WTC11 (cell line): ENCODE results near the gene COX14. TPM values are rescaled to one million over a fixed set of nuclear protein-coding genes. Genes with fewer than 3 reads are reported as not detected.

Experiments
- ATAC-seq: fragments of 200-7000 bp; cut with Tn5 transposase; 2 replicates; pipeline ENCODE4 v1.10.0; 2021; ENCODE audit warnings: mild to moderate bottlenecking, moderate library complexity
- Bru-seq: library from RNA; stranded (reverse); fragments of 400-500 nt; gene quantifications from one replicate; lab custom pipeline; 2021; lab: Mats Ljungman, UMichigan
- CTCF ChIA-PET: fragments of 300-600 bp; sonication (Branson Sonifier 250); formaldehyde crosslinking; loops from one replicate; lab custom pipeline; 2021; ENCODE audit warnings: antibody characterized with exemption; lab: Charles Lee
- POLR2A ChIA-PET: fragments of 350-600 bp; sonication (Branson Sonifier 250); formaldehyde crosslinking; loops from one replicate; lab custom pipeline; 2021; ENCODE audit warnings: antibody characterized with exemption; lab: Charles Lee
- DNase-seq: peaks from one replicate; pipeline ENCODE4 v3.0.0; 2021; ENCODE audit warnings: low spot score
- H3K27ac Mint-ChIP-seq: 2 replicates; pipeline ENCODE4 v1.8.0; 2021; ENCODE audit warnings: mixed read lengths
- H3K27me3 Mint-ChIP-seq: 2 replicates; pipeline ENCODE4 v1.8.0; 2021; ENCODE audit warnings: low read depth, mild to moderate bottlenecking, moderate library complexity, mixed read lengths
- H3K36me3 Mint-ChIP-seq: 2 replicates; pipeline ENCODE4 v1.8.0; 2021; ENCODE audit warnings: mixed read lengths
- H3K4me1 Mint-ChIP-seq: 2 replicates; pipeline ENCODE4 v1.8.0; 2022; ENCODE audit warnings: mixed read lengths
- H3K4me3 Mint-ChIP-seq: 2 replicates; pipeline ENCODE4 v1.8.0; 2021; ENCODE audit warnings: mild to moderate bottlenecking, moderate library complexity, mixed read lengths
- H3K9me3 Mint-ChIP-seq: 2 replicates; pipeline ENCODE4 v1.8.0; 2021; ENCODE audit warnings: mixed read lengths
- ELF4 ChIP-seq: sonication (generic); formaldehyde crosslinking; IDR thresholded peaks from 2 replicates; pipeline ENCODE4 v1.8.1; 2022; ENCODE audit warnings: low read depth, mild to moderate bottlenecking, moderate library complexity, missing genetic modification reagents
- FOXJ3 ChIP-seq: sonication (generic); formaldehyde crosslinking; IDR thresholded peaks from 2 replicates; pipeline ENCODE4 v1.9.0; 2021; ENCODE audit warnings: missing genetic modification reagents, mild to moderate bottlenecking, borderline replicate concordance
- FOXP1 ChIP-seq: sonication (generic); formaldehyde crosslinking; IDR thresholded peaks from 2 replicates; pipeline ENCODE4 v1.8.0; 2022; ENCODE audit warnings: missing genetic modification reagents, mild to moderate bottlenecking, moderate library complexity, borderline replicate concordance
- MYBL2 ChIP-seq: sonication (generic); formaldehyde crosslinking; IDR thresholded peaks from 2 replicates; pipeline ENCODE4 v1.8.1; 2023; ENCODE audit warnings: mild to moderate bottlenecking, moderate library complexity, missing genetic modification reagents
- NFATC4 ChIP-seq: fragments of 250-450 bp; sonication (Bioruptor Pico); IDR thresholded peaks from 2 replicates; pipeline ENCODE4 v1.9.0; 2021; ENCODE audit warnings: mild to moderate bottlenecking
- NR1H2 ChIP-seq: sonication (generic); formaldehyde crosslinking; IDR thresholded peaks from 2 replicates; pipeline ENCODE4 v1.9.0; 2021; ENCODE audit warnings: mild to moderate bottlenecking, moderate library complexity, missing genetic modification reagents
- NR2C2 ChIP-seq: sonication (generic); formaldehyde crosslinking; IDR thresholded peaks from 2 replicates; pipeline ENCODE4 v1.8.0; 2022; ENCODE audit warnings: mild to moderate bottlenecking, missing genetic modification reagents
- NR3C1 ChIP-seq: sonication (generic); formaldehyde crosslinking; conservative IDR thresholded peaks from 2 replicates; pipeline ENCODE4 v1.8.1; 2023; ENCODE audit warnings: low read depth, mild to moderate bottlenecking, missing genetic modification reagents
- SOX15 ChIP-seq: fragments of 250-450 bp; sonication (Bioruptor Pico); IDR thresholded peaks from 2 replicates; pipeline ENCODE4 v1.9.0; 2021; ENCODE audit warnings: mild to moderate bottlenecking
- TCF7 ChIP-seq: sonication (generic); formaldehyde crosslinking; IDR thresholded peaks from 2 replicates; pipeline ENCODE4 v1.8.0; 2022; ENCODE audit warnings: mild to moderate bottlenecking, low read depth, missing genetic modification reagents, moderate library complexity
- TP53 ChIP-seq: sonication (generic); formaldehyde crosslinking; IDR thresholded peaks from 2 replicates; pipeline ENCODE4 v1.8.1; 2023; ENCODE audit warnings: mild to moderate bottlenecking, missing genetic modification reagents
- ZNF232 ChIP-seq: sonication (generic); formaldehyde crosslinking; IDR thresholded peaks from 2 replicates; pipeline ENCODE4 v1.8.0; 2022; ENCODE audit warnings: mild to moderate bottlenecking, missing genetic modification reagents
- ZNF317 ChIP-seq: sonication (generic); formaldehyde crosslinking; IDR thresholded peaks from 2 replicates; pipeline ENCODE4 v1.8.1; 2023; ENCODE audit warnings: low read depth, mild to moderate bottlenecking, moderate library complexity, missing genetic modification reagents, borderline replicate concordance
- long read RNA-seq, 3 experiments: library from RNA in 1 of 3; library from capped mRNA in 1 of 3; library from polyadenylated mRNA in 1 of 3; unstranded in 2 of 3; stranded (forward) in 1 of 3; transcript quantifications; one replicate each; pipeline ENCODE4 v2.0.0, GENCODE V29; 2021
- total RNA-seq: library from RNA; stranded (reverse); gene quantifications from 3 replicates; pipeline ENCODE4 v1.2.3, GENCODE V29; 2021
- TF ChIP-seq, protein P1 (sequence below): sonication (generic); formaldehyde crosslinking; IDR thresholded peaks from 2 replicates; pipeline ENCODE4 v1.8.1; 2023; ENCODE audit warnings: mild to moderate bottlenecking, missing genetic modification reagents
- TF ChIP-seq, protein P2 (sequence below): sonication (generic); formaldehyde crosslinking; IDR thresholded peaks from 2 replicates; pipeline ENCODE4 v1.8.0; 2023; ENCODE audit warnings: missing genetic modification reagents
- TF ChIP-seq, protein P3 (sequence below): sonication (generic); formaldehyde crosslinking; IDR thresholded peaks from 2 replicates; pipeline ENCODE4 v1.8.1; 2023; ENCODE audit warnings: mild to moderate bottlenecking, missing genetic modification reagents, moderate library complexity
- TF ChIP-seq, protein P4 (sequence below): fragments of 250-450 bp; sonication (Bioruptor Pico); IDR thresholded peaks from 2 replicates; pipeline ENCODE4 v1.9.0; 2021; ENCODE audit warnings: mild to moderate bottlenecking
- TF ChIP-seq, protein P5 (sequence below): sonication (generic); formaldehyde crosslinking; IDR thresholded peaks from 2 replicates; pipeline ENCODE4 v1.8.1; 2022; ENCODE audit warnings: mild to moderate bottlenecking, missing genetic modification reagents, moderate library complexity, borderline replicate concordance
- TF ChIP-seq, protein P6 (sequence below): sonication (generic); formaldehyde crosslinking; conservative IDR thresholded peaks from 2 replicates; pipeline ENCODE4 v1.8.1; 2022; ENCODE audit warnings: mild to moderate bottlenecking, missing genetic modification reagents
- TF ChIP-seq, protein P7 (sequence below): fragments of 250-450 bp; sonication (Bioruptor Pico); conservative IDR thresholded peaks from 2 replicates; pipeline ENCODE4 v1.9.0; 2021; ENCODE audit warnings: mild to moderate bottlenecking
- TF ChIP-seq, protein P8 (sequence below): sonication (generic); formaldehyde crosslinking; IDR thresholded peaks from 2 replicates; pipeline ENCODE4 v1.8.0; 2023; ENCODE audit warnings: mild to moderate bottlenecking, missing genetic modification reagents

Gene COX14
- 34.0 to 41.4 TPM (median 40.4 TPM) in 3 replicates for total RNA-seq
- Bru-seq, nascent RNA = percentile 72 among the genes with signal in this experiment
- long read RNA-seq, experiment 1, transcript COX14-203 (2 exons, 739 nt) = major isoform, 25 of 26 reads
- long read RNA-seq, experiment 1, partial matches to known transcripts = 0 of 26 reads
- long read RNA-seq, experiment 1, other reads (novel, unspliced or antisense) = 0 of 26 reads
- long read RNA-seq, experiment 2, transcript COX14-203 (2 exons, 739 nt) = major isoform, 52 of 60 reads
- long read RNA-seq, experiment 2, partial matches to known transcripts = 2 of 60 reads
- long read RNA-seq, experiment 2, other reads (novel, unspliced or antisense) = 4 of 60 reads
- long read RNA-seq, experiment 3 = 0 reads

DNA sequence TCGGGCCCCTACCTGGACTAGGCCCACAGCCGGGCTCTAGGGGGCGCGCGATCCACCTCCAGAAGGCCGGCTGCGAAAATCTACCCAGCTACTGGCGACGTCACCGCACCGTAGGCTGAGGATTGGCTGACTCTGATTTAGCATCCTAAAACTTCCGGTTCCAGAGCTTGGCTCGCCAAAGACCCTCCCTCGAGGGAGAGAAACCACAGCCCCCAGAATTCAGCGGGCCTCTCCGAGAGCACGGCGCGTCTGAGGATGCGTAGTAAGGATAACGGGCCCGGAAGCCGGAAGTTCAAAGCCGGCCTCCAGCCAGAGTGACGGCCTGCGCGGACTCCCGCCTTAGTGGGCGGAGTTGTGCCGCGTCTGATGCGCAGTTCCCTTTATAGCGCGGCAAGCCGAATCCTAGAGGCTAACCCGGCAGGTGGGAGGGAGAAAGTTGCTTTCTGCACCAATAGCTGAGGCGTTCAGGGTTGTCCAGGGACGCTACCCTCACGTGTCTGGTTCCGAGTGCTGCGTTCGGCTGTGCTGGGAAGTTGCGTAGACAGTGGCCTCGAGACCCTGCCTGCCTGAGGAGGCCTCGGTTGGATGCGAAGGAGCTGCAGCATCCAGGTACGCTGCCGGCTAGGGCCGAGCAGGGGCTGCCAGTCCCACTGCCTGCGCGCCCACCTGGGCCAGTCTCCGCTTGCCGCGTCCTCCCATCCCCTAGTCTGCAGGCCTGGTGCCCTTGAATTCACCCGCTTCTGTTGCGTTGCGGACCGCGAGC is at the start of gene COX14:
Gene COX14, plus strand, starts transcription at position 544 of the 763 bp plus-strand sequence. CDS start 7,808 bp downstream, outside the sequence.
- CTCF ChIA-PET = interaction anchor here (0.5 to 4.8 kb wide), 58 partner anchors 9 to 1359 kb away, joined by 3 to 165 read pairs (median 6); partner anchors contain the start of genes CERS5, GPD1, LIMA1 and RACGAP1
- Mint-ChIP-seq H3K9me3 (no peaks in the 10 kb centered on the region), H3K27ac (peak within 1 kb of the TSS; percentile 99), H3K36me3 (no peaks in the 10 kb centered on the region), H3K27me3 (no peaks in the 10 kb centered on the region), H3K4me3 (peak within 1 kb of the TSS; percentile 99), H3K4me1 (peaks cover 19% of the 10 kb centered on the region)
- ATAC-seq = peak; percentile 88
- POLR2A ChIA-PET = interaction anchor here (0.6 to 4.2 kb wide), 15 partner anchors 9 to 1371 kb away, joined by 3 to 50 read pairs (median 4); partner anchors contain the start of genes CERS5, LIMA1 and SMARCD1
- peak; percentile 99 for DNase-seq
- TF ChIP-seq ZNF317 (CRISPR knock-in tag) (no peak), NFATC4 (CRISPR knock-in tag) (no peak), NR2C2 (CRISPR knock-in tag) (no peak), FOXJ3 (no peak), MYBL2 (CRISPR knock-in tag) (no peak), TCF7 (CRISPR knock-in tag) (0 out of 2 replicates have a peak, but pooled peaks have one; percentile 40), TP53 (CRISPR knock-in tag) (no peak), ZNF232 (CRISPR knock-in tag) (no peak), FOXP1 (CRISPR knock-in tag) (peak; percentile 91), SOX15 (no peak), NR3C1 (CRISPR knock-in tag) (no peak), ELF4 (CRISPR knock-in tag) (no peak), NR1H2 (CRISPR knock-in tag) (no peak)
- TF ChIP-seq, protein P1, sequence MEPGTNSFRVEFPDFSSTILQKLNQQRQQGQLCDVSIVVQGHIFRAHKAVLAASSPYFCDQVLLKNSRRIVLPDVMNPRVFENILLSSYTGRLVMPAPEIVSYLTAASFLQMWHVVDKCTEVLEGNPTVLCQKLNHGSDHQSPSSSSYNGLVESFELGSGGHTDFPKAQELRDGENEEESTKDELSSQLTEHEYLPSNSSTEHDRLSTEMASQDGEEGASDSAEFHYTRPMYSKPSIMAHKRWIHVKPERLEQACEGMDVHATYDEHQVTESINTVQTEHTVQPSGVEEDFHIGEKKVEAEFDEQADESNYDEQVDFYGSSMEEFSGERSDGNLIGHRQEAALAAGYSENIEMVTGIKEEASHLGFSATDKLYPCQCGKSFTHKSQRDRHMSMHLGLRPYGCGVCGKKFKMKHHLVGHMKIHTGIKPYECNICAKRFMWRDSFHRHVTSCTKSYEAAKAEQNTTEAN (CRISPR knock-in tag) = no peak
- TF ChIP-seq, protein P2, sequence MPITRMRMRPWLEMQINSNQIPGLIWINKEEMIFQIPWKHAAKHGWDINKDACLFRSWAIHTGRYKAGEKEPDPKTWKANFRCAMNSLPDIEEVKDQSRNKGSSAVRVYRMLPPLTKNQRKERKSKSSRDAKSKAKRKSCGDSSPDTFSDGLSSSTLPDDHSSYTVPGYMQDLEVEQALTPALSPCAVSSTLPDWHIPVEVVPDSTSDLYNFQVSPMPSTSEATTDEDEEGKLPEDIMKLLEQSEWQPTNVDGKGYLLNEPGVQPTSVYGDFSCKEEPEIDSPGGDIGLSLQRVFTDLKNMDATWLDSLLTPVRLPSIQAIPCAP (CRISPR knock-in tag) = no peak
- TF ChIP-seq, protein P3, sequence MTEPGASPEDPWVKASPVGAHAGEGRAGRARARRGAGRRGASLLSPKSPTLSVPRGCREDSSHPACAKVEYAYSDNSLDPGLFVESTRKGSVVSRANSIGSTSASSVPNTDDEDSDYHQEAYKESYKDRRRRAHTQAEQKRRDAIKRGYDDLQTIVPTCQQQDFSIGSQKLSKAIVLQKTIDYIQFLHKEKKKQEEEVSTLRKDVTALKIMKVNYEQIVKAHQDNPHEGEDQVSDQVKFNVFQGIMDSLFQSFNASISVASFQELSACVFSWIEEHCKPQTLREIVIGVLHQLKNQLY (CRISPR knock-in tag) = no peak
- TF ChIP-seq, protein P4, sequence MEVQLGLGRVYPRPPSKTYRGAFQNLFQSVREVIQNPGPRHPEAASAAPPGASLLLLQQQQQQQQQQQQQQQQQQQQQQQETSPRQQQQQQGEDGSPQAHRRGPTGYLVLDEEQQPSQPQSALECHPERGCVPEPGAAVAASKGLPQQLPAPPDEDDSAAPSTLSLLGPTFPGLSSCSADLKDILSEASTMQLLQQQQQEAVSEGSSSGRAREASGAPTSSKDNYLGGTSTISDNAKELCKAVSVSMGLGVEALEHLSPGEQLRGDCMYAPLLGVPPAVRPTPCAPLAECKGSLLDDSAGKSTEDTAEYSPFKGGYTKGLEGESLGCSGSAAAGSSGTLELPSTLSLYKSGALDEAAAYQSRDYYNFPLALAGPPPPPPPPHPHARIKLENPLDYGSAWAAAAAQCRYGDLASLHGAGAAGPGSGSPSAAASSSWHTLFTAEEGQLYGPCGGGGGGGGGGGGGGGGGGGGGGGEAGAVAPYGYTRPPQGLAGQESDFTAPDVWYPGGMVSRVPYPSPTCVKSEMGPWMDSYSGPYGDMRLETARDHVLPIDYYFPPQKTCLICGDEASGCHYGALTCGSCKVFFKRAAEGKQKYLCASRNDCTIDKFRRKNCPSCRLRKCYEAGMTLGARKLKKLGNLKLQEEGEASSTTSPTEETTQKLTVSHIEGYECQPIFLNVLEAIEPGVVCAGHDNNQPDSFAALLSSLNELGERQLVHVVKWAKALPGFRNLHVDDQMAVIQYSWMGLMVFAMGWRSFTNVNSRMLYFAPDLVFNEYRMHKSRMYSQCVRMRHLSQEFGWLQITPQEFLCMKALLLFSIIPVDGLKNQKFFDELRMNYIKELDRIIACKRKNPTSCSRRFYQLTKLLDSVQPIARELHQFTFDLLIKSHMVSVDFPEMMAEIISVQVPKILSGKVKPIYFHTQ (CRISPR knock-in tag) = no peak
- TF ChIP-seq, protein P5, sequence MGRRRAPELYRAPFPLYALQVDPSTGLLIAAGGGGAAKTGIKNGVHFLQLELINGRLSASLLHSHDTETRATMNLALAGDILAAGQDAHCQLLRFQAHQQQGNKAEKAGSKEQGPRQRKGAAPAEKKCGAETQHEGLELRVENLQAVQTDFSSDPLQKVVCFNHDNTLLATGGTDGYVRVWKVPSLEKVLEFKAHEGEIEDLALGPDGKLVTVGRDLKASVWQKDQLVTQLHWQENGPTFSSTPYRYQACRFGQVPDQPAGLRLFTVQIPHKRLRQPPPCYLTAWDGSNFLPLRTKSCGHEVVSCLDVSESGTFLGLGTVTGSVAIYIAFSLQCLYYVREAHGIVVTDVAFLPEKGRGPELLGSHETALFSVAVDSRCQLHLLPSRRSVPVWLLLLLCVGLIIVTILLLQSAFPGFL (CRISPR knock-in tag) = no peak
- TF ChIP-seq, protein P6, sequence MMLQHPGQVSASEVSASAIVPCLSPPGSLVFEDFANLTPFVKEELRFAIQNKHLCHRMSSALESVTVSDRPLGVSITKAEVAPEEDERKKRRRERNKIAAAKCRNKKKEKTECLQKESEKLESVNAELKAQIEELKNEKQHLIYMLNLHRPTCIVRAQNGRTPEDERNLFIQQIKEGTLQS (CRISPR knock-in tag) = no peak
- TF ChIP-seq, protein P7, sequence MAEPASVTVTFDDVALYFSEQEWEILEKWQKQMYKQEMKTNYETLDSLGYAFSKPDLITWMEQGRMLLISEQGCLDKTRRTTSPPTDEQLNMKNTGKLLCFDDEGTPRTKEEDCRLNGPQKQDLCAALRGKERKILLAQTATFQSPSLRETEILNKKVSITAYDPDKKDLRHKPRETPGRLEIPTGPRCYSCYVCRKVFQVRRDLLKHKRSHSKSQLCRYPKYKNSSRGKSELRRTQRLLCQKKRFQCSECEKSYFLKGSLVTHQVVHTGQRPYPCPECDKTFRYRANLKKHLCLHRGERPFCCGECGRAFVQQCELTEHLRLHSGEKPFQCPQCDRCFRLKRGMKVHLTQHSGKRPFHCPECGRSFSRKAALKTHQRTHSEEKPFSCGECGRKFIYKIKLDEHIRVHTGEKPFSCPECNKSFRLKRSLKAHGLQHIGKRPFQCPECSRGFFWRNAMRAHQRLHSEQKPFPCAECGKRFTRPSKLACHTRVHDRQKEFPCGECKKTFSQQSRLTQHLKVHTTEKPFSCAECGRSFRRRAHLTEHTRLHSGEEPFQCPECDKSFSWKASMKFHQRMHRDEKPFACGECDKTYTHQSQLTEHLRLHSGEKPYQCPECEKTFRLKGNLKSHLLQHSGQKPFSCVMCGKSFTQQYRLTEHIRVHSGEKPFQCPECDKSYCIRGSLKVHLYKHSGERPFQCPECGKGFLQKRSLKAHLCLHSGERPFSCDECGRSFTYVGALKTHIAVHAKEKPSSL (CRISPR knock-in tag) = no peak
- TF ChIP-seq, protein P8, sequence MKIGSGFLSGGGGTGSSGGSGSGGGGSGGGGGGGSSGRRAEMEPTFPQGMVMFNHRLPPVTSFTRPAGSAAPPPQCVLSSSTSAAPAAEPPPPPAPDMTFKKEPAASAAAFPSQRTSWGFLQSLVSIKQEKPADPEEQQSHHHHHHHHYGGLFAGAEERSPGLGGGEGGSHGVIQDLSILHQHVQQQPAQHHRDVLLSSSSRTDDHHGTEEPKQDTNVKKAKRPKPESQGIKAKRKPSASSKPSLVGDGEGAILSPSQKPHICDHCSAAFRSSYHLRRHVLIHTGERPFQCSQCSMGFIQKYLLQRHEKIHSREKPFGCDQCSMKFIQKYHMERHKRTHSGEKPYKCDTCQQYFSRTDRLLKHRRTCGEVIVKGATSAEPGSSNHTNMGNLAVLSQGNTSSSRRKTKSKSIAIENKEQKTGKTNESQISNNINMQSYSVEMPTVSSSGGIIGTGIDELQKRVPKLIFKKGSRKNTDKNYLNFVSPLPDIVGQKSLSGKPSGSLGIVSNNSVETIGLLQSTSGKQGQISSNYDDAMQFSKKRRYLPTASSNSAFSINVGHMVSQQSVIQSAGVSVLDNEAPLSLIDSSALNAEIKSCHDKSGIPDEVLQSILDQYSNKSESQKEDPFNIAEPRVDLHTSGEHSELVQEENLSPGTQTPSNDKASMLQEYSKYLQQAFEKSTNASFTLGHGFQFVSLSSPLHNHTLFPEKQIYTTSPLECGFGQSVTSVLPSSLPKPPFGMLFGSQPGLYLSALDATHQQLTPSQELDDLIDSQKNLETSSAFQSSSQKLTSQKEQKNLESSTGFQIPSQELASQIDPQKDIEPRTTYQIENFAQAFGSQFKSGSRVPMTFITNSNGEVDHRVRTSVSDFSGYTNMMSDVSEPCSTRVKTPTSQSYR (CRISPR knock-in tag) = no peak
